Bronchial epithelial cell (primary cell): ENCODE data around the gene RMC1. TPM values are rescaled to one million over a fixed set of nuclear protein-coding genes. Genes with fewer than 3 reads are reported as not detected.

Experiments
- DNase-seq: peaks from one replicate; pipeline ENCODE4 v3.0.0-alpha.2; 2010; ENCODE audit warnings: low read depth
- FAIRE-seq: peaks from 2 replicates; lab custom pipeline; 2011; peaks lifted over from hg19 to GRCh38; lab: Jason Lieb, UNC
- H3K27me3 ChIP-seq: 2 replicates; pipeline ENCODE4 v1.5.1; 2011; ENCODE audit warnings: low read length; ENCODE audit not compliant: control insufficient read depth, insufficient read depth
- H3K36me3 ChIP-seq: 2 replicates; pipeline ENCODE4 v1.5.1; 2011; ENCODE audit warnings: low read length; ENCODE audit not compliant: control insufficient read depth, insufficient read depth
- H3K4me3 ChIP-seq: 2 replicates; pipeline ENCODE4 v1.5.1; 2011; ENCODE audit warnings: mild to moderate bottlenecking, low read depth, low read length, control low read depth
- CTCF ChIP-seq: IDR thresholded peaks from 2 replicates; pipeline ENCODE4 v1.5.1; 2011; ENCODE audit warnings: mild to moderate bottlenecking, moderate library complexity, low read length, control low read depth, inconsistent platforms; ENCODE audit not compliant: insufficient read depth, severe bottlenecking
- total RNA-seq: library from RNA; depleted of rRNA; stranded (reverse); fragments of >200 nt; gene quantifications from 2 replicates; pipeline ENCODE4 v1.2.1, GENCODE V29; 2014

The RMC1 gene
- total RNA-seq, 1 donor from 2014 or later = 27.4 TPM

- no peak for FAIRE-seq
- no peak for DNase-seq
- Histone ChIP-seq H3K36me3 (peaks cover 45% of the 10 kb centered on the region), H3K4me3 (no peak overlapping the region), H3K27me3 (no peaks in the 10 kb centered on the region)
- TF ChIP-seq CTCF = no peak
These were observed 39.1 kb downstream of the RMC1 start for GRCh38 chr18:23542461-23542860.

DNA sequence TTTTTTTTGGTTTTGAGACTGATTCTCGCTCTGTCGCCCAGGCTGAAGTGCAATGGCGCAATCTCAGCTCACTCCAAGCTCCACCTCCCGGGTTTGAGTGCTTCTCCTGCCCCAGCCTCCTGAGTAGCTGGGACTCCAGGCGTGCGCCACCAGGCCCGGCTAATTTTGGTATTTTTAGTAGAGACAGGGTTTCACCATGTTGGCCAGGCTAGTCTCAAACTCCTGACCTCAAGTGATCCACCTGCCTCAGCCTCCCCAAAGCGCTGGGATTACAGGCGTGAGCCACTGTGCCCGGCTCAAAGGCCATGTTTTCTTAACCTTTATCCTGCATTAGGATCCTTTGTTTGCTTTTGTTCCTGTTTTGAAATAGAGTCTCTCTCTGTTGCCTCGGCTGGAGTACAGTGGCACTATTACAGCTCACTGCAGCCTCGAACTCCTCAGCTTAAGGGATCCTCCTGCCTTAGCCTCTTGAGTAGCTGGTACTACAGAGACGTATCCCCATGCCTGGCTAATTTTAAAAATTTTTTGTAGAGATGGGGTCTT, 42.0 kb downstream of the RMC1 start:
- Histone ChIP-seq H3K36me3 (peaks cover 32% of the 10 kb centered on the region), H3K4me3 (no peak overlapping the region), H3K27me3 (no peaks in the 10 kb centered on the region)
- no peak for TF ChIP-seq CTCF
- DNase-seq (no peak), FAIRE-seq (no peak)

- DNase-seq (no peak), FAIRE-seq (no peak)
- Histone ChIP-seq H3K36me3 (peaks cover 20% of the 10 kb centered on the region), H3K27me3 (no peaks in the 10 kb centered on the region), H3K4me3 (no peak overlapping the region)
- TF ChIP-seq CTCF = no peak
These were observed 44.0 kb downstream of the RMC1 start for GRCh38 chr18:23547306-23547705.

DNA sequence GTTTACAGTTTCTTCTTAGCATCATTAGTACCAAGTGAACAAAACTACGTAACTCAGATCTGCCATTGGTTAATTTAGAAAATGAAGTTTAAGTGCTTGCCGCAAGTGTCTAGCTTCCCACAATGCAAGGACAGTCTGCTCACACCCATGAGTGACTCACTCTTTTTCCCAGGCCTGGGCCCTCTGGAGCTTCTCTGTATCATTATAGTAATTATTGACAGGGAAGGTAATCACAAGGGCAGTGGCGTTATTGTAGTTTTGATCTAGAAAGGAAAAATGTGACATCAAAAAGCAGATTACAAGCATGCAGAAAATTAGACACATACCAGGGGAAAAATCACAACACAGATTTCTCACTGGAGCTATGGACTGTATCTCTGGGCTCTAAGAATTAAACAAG, 44.5 kb downstream of the RMC1 start:
- FAIRE-seq (no peak), DNase-seq (peak; percentile 60)
- no peaks in the 10 kb centered on the region for H3K27me3 ChIP-seq
- no peak for TF ChIP-seq CTCF
- H3K4me3 ChIP-seq = no peak overlapping the region
- H3K36me3 ChIP-seq = peaks cover 22% of the 10 kb centered on the region

- no peak for TF ChIP-seq CTCF
- FAIRE-seq = no peak
- Histone ChIP-seq H3K4me3 (no peak overlapping the region), H3K36me3 (peaks cover 22% of the 10 kb centered on the region), H3K27me3 (no peaks in the 10 kb centered on the region)
- DNase-seq = no peak
These were observed 45.0 kb downstream of the RMC1 start for GRCh38 chr18:23548275-23548674.

DNA sequence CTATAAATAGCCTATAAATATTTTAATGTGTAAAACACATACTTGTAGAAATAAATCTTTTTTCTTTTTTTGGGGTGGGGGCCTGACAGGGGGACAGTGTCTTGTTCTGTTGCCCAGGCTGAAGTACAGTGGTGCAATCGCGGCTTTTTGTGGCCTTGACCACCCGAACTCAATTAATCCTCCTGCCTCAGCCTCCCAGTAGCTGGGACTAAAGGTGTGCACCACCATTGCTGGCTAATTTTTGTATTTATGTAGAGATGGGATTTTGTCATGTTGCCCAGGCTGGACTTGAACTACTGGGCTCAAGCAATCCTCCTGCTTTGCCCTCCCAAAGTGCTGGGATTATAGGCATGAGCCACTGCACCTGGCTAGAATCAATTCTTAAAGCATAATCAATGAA, 45.4 kb downstream of the RMC1 start:
- H3K27me3 ChIP-seq = no peaks in the 10 kb centered on the region
- no peak overlapping the region for H3K4me3 ChIP-seq
- TF ChIP-seq CTCF = no peak
- H3K36me3 ChIP-seq = peaks cover 26% of the 10 kb centered on the region
- no peak for FAIRE-seq
- no peak for DNase-seq
